K562 (cell line): Measurements from ENCODE around the gene NUFIP2. TPM values are rescaled to one million over a fixed set of nuclear protein-coding genes. Genes with fewer than 3 reads are reported as not detected.

Source experiments
- ATAC-seq: fragments of 200-7000 bp; cut with Tn5 transposase; 3 replicates; pipeline ENCODE4 v1.9.1; 2020; ENCODE audit warnings: moderate library complexity
- BruUV-seq: library from RNA; stranded (reverse); fragments of 400-500 nt; replicated peaks from 2 replicates; lab custom pipeline; 2021; lab: Mats Ljungman, UMichigan
- CTCF ChIA-PET: fragments of 300-600 bp; formaldehyde crosslinking; extraction: SDS; loops from one replicate; lab custom pipeline; 2021; ENCODE audit warnings: low intra/inter-chr PET ratio; lab: Yijun Ruan, JAX
- POLR2A ChIA-PET: fragments of 300-600, 350-650 bp; sonication (Branson Sonifier 250); formaldehyde crosslinking; extraction: SDS; loops from one replicate; lab custom pipeline; 2021; ENCODE audit warnings: antibody characterized with exemption, inconsistent platforms; lab: Yijun Ruan, JAX
- DNase-seq, 4 experiments: peaks; one replicate each; pipeline versions ENCODE4 v3.0.0 to v3.0.0-alpha.2; 2011 to 2018; ENCODE audit warnings: low spot score in 3 of 4, mixed read lengths in 3 of 4; ENCODE audit errors: extremely low read depth in 1 of 4
- FAIRE-seq: peaks from 2 replicates; lab custom pipeline; 2011; peaks lifted over from hg19 to GRCh38; lab: Jason Lieb, UNC
- H2AFZ ChIP-seq: 2 replicates; pipeline ENCODE4 v1.6.0; 2011; ENCODE audit warnings: low read depth, low read length, control low read depth, inconsistent platforms
- H3K27ac ChIP-seq: fragments of 200-600 bp; 3 replicates; pipeline ENCODE4 v1.8.0; 2011; ENCODE audit warnings: low read depth, mild to moderate bottlenecking, control low read depth, inconsistent platforms, low read length, moderate library complexity, mixed read lengths; ENCODE audit errors: extremely low read depth
- H3K27me3 ChIP-seq, 2 experiments: fragments of 300-600 bp in 1 of 2; 2 replicates in 1 of 2; 3 replicates in 1 of 2; pipeline versions ENCODE4 v1.6.0 to v1.8.0; 2011; ENCODE audit warnings: inconsistent platforms in 2 of 2, low read length in 2 of 2, mild to moderate bottlenecking in 1 of 2, mixed read lengths in 1 of 2, moderate library complexity in 1 of 2; ENCODE audit not compliant: control insufficient read depth in 2 of 2, insufficient read depth in 2 of 2
- H3K36me3 ChIP-seq: fragments of 300-600 bp; 3 replicates; pipeline ENCODE4 v1.8.0; 2011; ENCODE audit warnings: mild to moderate bottlenecking, low read length, inconsistent platforms; ENCODE audit not compliant: control insufficient read depth, insufficient read depth
- H3K4me1 ChIP-seq, 2 experiments: fragments of 200-600 bp in 1 of 2; replicated peaks in 1 of 2; 2 replicates in 1 of 2; 3 replicates in 1 of 2; pipeline versions ENCODE4 v1.5.1 to v1.8.0; 2011; ENCODE audit warnings: inconsistent platforms in 2 of 2, low read length in 2 of 2, mild to moderate bottlenecking in 1 of 2, mixed read lengths in 1 of 2, moderate library complexity in 1 of 2; ENCODE audit not compliant: control insufficient read depth in 2 of 2, insufficient read depth in 2 of 2
- H3K4me2 ChIP-seq: 2 replicates; pipeline ENCODE4 v1.6.1; 2011; ENCODE audit warnings: low read length, control low read depth, inconsistent platforms, mixed read lengths; ENCODE audit not compliant: insufficient read depth
- H3K4me3 ChIP-seq: fragments of 200-600 bp; sonication (generic), shearing (Covaris generic); 2 replicates; pipeline ENCODE4 v1.5.1; 2016; ENCODE audit warnings: control low read depth, inconsistent platforms
- H3K79me2 ChIP-seq: fragments of 200-600 bp; 3 replicates; pipeline ENCODE4 v1.8.0; 2011; ENCODE audit warnings: low read length, inconsistent platforms; ENCODE audit not compliant: control insufficient read depth, insufficient read depth
- H3K9ac ChIP-seq, 2 experiments: 2 replicates each; pipeline versions ENCODE4 v1.6.0 to v1.6.1; 2011; ENCODE audit warnings: low read depth in 2 of 2, low read length in 2 of 2, control low read depth in 1 of 2, inconsistent platforms in 1 of 2, mild to moderate bottlenecking in 1 of 2, mixed read lengths in 1 of 2; ENCODE audit not compliant: insufficient read depth in 1 of 2
- H3K9me1 ChIP-seq: one replicate; pipeline ENCODE4 v1.6.0; 2011; ENCODE audit warnings: inconsistent platforms, mild to moderate bottlenecking, low read length, moderate library complexity; ENCODE audit not compliant: control insufficient read depth, insufficient read depth
- H3K9me3 ChIP-seq: replicated peaks from 2 replicates; pipeline ENCODE4 v1.5.1; 2011; ENCODE audit warnings: low read depth, low read length, inconsistent platforms; ENCODE audit not compliant: control insufficient read depth, insufficient read depth
- H4K20me1 ChIP-seq: replicated peaks from 2 replicates; pipeline ENCODE4 v1.6.1; 2011; ENCODE audit warnings: low read length, inconsistent platforms, mixed read lengths; ENCODE audit not compliant: control insufficient read depth, insufficient read depth
- CC2D1A ChIP-seq: fragments of 450-650 bp; IDR thresholded peaks from 2 replicates; pipeline ENCODE4 v1.6.1; 2017; ENCODE audit warnings: mild to moderate bottlenecking
- CEBPG ChIP-seq, 3 experiments: fragments of 200-800 bp in 1 of 3; sonication (Bioruptor generic) in 1 of 3; sonication (generic) in 1 of 3; formaldehyde crosslinking in 1 of 3; IDR thresholded peaks in 2 of 3; conservative IDR thresholded peaks in 1 of 3; 2 replicates each; pipeline versions ENCODE4 v1.6.1 to v1.8.0; 2016 to 2022; ENCODE audit warnings: missing compliant biosample characterization in 2 of 3, missing genetic modification characterization in 2 of 3, mild to moderate bottlenecking in 1 of 3, missing genetic modification reagents in 1 of 3
- NFATC3 ChIP-seq: fragments of 450-650 bp; IDR thresholded peaks from 2 replicates; pipeline ENCODE4 v1.6.1; 2017; ENCODE audit warnings: mild to moderate bottlenecking
- PTRF ChIP-seq: fragments of 450-650 bp; IDR thresholded peaks from 2 replicates; pipeline ENCODE4 v1.6.1; 2016; ENCODE audit warnings: mild to moderate bottlenecking, missing genetic modification characterization, missing compliant biosample characterization
- SUPT5H ChIP-seq: fragments of 450-650 bp; IDR thresholded peaks from 2 replicates; pipeline ENCODE4 v1.6.1; 2016
- WGBS: fragments of 100-300 bp; shearing (Covaris generic); methylation state at CpG from one replicate; pipeline ENCODE4 v1.1.6; 2016; ENCODE audit warnings: low coverage, mixed read lengths; ENCODE audit not compliant: insufficient coverage; ENCODE audit errors: missing lambda C conversion rate; 5-methylcytosine and 5-hydroxymethylcytosine counted together
- in situ Hi-C: fragments of 300-500 bp; cut with MboI; formaldehyde crosslinking; loops from 4 replicates; pipeline ENCODE4 v1.15.0; 2018; ENCODE audit warnings: inconsistent platforms, mixed read lengths
- intact Hi-C: fragments of 100-400 bp; cut with micrococcal nuclease; formaldehyde crosslinking; loops from 2 replicates; pipeline ENCODE4 v1.14.2; 2022
- polyA plus RNA-seq, 8 experiments: library from polyadenylated mRNA; depleted of rRNA in 4 of 8; stranded (reverse) in 5 of 8; unstranded in 3 of 8; fragments of >200 nt; fragmentation: Nextera tagmentation in 2 of 8; fragmentation: Illumina TruSeq in 1 of 8; extraction: Ambion mirVana in 2 of 8; extraction: Trizol in 1 of 8; gene quantifications; 2 replicates each; pipeline versions ENCODE4 v1.2.1 to v1.2.3, GENCODE V29; 2011 to 2014; ENCODE audit warnings: inconsistent platforms in 1 of 8, missing spikeins in 1 of 8
- total RNA-seq, 7 experiments: library from RNA; depleted of rRNA in 6 of 7; stranded (reverse); fragments of >200 nt in 6 of 7; fragmentation: Illumina TruSeq in 2 of 7; extraction: Trizol in 2 of 7; gene quantifications; 2 replicates each; pipeline versions ENCODE4 v1.2.1 to v1.2.3, GENCODE V29; 2011 to 2021; ENCODE audit warnings: low replicate concordance in 1 of 7
- TF ChIP-seq, protein P1 (sequence below), 2 experiments: fragments of 450-650 bp; IDR thresholded peaks; 2 replicates each; pipeline ENCODE4 v1.6.1; 2016; ENCODE audit warnings: mild to moderate bottlenecking in 2 of 2, borderline replicate concordance in 1 of 2, low read depth in 1 of 2, moderate library complexity in 1 of 2

Gene NUFIP2
- total and polyA plus RNA-seq, 9 of the 15 experiments (the other 6 are each of a cell fraction or from before 2014, with no cell fraction given): 4.9 to 40.7 (median 18.5) TPM

DNA sequence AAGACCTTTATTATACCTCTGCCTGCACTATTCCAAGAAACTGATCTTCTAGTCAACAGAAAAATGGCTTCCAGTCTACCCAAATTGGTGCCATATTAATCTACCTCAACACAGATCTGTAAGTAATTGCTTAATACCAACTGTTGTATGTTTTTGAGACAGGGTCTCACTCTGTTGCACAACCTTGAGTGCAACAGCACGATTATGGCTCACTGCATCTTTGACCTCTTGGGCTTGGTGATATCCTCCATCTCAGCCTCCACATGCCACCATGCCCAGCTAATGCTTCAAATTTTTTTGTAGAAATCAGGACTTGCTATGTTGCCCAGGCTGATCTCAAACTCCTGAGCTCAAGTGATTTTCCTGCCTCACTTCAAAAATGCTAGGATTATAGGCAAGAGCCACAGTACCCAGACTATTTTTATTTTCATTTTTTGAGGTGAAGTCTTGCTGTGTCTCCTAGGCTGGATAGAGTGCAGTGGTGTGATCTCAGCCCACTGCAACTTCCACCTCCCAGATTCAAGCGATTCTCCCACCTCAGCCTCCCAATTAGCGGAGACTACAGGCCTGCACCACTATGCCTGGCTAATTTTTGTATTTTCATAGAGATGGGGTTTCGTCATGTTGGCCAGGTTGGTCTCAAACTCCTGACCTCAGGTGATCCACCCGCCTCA lies 14.4 kb downstream of the NUFIP2 start:
- no peaks in the 10 kb centered on the region for H3K9me3 ChIP-seq
- TF ChIP-seq CEBPG (CRISPR knock-in tag; IDR thresholded peaks at IDR 0.05) (no peak), CEBPG (tag; conservative IDR thresholded peaks at IDR 0.05 in 1 of 2, IDR thresholded peaks at IDR 0.05 in 1 of 2) (0 out of 4 replicates have a peak, but pooled peaks of 1 of the 2 experiments have one; percentile 7), CC2D1A (no peak), PTRF (no peak), SUPT5H (peak; percentile 51; the same call in 1 of the 2 replicates)
- TF ChIP-seq, all 486 proteins: peak for 2
- H3K4me3 ChIP-seq: no peak overlapping the region
- DNase-seq: no peak
- peaks cover 24% of the 10 kb centered on the region for H4K20me1 ChIP-seq
- intact Hi-C loops: no loop called here
- H3K9ac ChIP-seq: no peak overlapping the region
- peaks cover 90% of the 10 kb centered on the region for H3K36me3 ChIP-seq
- H3K4me2 ChIP-seq: no peak overlapping the region
- ATAC-seq: no peak
- POLR2A ChIA-PET: interaction anchor here (0.6 to 1.4 kb wide), 5 partner anchors 10 to 30 kb away, joined by 3 to 5 read pairs (median 3); partner anchors contain the start of gene NUFIP2
- H3K79me2 ChIP-seq: peaks cover 95% of the 10 kb centered on the region
- no peak overlapping the region for H2AFZ ChIP-seq
- BruUV-seq: no TSS peak
- FAIRE-seq: no peak
- in situ Hi-C loops: no loop called here
- 94% methylated on average over 5 of the region's 5 CpGs for WGBS
- no peak overlapping the region; the same call in 2 of the 3 replicates for H3K27ac ChIP-seq
- H3K9me1 ChIP-seq: peaks cover 4% of the 10 kb centered on the region
- no peaks in the 10 kb centered on the region for H3K27me3 ChIP-seq
- CTCF ChIA-PET: no interaction called here
- no peaks in the 10 kb centered on the region; a peak in 1 of 5 replicates for H3K4me1 ChIP-seq

- no peaks in the 10 kb centered on the region; a peak in 1 of 5 replicates for H3K4me1 ChIP-seq
- no peak for TF ChIP-seq NFATC3
- TF ChIP-seq, protein P1, sequence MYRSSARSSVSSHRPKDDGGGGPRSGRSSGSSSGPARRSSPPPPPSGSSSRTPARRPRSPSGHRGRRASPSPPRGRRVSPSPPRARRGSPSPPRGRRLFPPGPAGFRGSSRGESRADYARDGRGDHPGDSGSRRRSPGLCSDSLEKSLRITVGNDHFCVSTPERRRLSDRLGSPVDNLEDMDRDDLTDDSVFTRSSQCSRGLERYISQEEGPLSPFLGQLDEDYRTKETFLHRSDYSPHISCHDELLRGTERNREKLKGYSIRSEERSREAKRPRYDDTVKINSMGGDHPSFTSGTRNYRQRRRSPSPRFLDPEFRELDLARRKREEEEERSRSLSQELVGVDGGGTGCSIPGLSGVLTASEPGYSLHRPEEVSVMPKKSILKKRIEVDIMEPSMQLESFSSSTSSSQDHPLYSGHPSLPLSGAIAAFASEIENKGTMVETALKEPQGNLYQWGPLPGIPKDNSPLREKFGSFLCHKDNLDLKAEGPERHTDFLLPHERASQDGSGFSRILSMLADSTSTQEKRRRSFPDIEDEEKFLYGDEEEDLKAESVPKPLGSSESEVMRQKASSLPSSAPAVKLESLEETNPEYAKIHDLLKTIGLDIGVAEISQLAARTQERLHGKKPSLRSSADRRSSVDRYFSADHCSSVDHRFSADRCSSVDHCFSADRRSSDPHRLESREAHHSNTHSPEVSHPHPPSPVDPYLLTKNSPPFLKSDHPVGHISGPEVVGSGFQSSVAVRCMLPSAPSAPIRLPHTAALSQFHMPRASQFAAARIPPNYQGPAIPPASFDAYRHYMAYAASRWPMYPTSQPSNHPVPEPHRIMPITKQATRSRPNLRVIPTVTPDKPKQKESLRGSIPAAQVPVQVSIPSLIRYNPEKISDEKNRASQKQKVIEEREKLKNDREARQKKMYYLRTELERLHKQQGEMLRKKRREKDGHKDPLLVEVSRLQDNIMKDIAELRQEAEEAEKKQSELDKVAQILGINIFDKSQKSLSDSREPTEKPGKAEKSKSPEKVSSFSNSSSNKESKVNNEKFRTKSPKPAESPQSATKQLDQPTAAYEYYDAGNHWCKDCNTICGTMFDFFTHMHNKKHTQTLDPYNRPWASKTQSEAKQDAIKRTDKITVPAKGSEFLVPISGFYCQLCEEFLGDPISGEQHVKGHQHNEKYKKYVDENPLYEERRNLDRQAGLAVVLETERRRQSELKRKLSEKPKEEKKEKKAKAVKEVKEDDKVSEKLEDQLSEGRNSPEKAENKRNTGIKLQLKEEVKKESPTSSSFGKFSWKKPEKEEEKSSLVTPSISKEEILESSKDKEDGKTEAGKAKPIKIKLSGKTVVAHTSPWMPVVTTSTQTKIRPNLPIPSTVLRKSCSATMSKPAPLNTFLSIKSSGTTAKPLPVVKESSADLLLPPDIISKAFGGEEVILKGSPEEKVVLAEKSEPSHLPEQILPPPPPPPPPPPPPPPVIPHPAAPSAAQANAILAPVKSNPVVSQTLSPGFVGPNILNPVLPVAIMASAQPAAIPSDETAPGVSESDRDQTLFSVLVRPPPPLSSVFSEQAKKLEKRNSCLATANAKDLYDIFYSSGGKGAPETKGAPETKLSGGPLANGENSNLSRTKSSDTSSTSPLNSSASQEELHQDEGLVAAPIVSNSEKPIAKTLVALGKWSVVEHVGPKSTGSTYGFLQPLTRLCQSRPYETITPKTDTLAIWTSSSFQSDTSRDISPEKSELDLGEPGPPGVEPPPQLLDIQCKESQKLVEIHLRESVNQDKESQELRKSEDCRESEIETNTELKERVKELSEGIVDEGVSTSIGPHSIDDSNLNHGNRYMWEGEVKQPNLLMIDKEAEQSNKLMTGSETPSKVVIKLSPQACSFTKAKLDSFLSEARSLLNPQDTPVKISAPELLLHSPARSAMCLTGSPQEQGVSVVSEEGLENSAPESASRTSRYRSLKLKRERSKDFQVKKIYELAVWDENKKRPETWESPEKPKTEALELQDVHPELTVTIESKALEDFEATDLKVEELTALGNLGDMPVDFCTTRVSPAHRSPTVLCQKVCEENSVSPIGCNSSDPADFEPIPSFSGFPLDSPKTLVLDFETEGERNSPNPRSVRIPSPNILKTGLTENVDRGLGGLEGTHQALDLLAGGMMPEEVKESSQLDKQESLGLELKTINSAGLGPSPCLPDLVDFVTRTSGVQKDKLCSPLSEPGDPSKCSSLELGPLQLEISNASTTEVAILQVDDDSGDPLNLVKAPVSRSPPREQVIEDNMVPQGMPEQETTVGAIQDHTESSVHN (IDR thresholded peaks at IDR 0.05; ENCODE audit: borderline replicate concordance in 1 of 2, low read depth in 1 of 2): no peak
These were observed 15.3 kb downstream of the NUFIP2 start for GRCh38 chr17:29278692-29279091.

More at GRCh38 chr17:29278692-29279091, 15.3 kb downstream of the NUFIP2 start:
- DNase-seq: no peak
- no peaks in the 10 kb centered on the region for H3K27me3 ChIP-seq
- H3K4me3 ChIP-seq: no peak overlapping the region
- no peaks in the 10 kb centered on the region for H3K9me3 ChIP-seq
- FAIRE-seq: no peak
- no peak overlapping the region for H3K9ac ChIP-seq
- in situ Hi-C loops (no loop called here), intact Hi-C loops (no loop called here)
- no TSS peak for BruUV-seq
- H3K9me1 ChIP-seq: peaks cover 4% of the 10 kb centered on the region
- no peak overlapping the region for H3K27ac ChIP-seq
- no peak for ATAC-seq
- H3K79me2 ChIP-seq: peaks cover 96% of the 10 kb centered on the region
- peaks cover 92% of the 10 kb centered on the region for H3K36me3 ChIP-seq
- peaks cover 25% of the 10 kb centered on the region for H4K20me1 ChIP-seq
- no peak overlapping the region for H3K4me2 ChIP-seq
- ChIA-PET CTCF (no interaction called here), POLR2A (interaction anchor here (1.2 to 1.4 kb wide), 2 partner anchors 15 to 22 kb away, joined by 4 to 5 read pairs; partner anchors contain the start of gene NUFIP2)
- H2AFZ ChIP-seq: no peak overlapping the region
